ENCODE data around the gene ALDH1L1. TPM values are rescaled to one million over a fixed set of nuclear protein-coding genes. Genes with fewer than 3 reads are reported as not detected.

ALDH1L1 gene
- polyA plus RNA-seq, 3 donors = not detected

GRCh38 chr3:126060613-126061145, 119.7 kb downstream of the ALDH1L1 start:
- no peaks in the 10 kb centered on the region for H3K27me3 ChIP-seq (ENCODE audit: control insufficient read depth in 2 of 2, insufficient read depth in 2 of 2, low read length in 2 of 2)
- Mint-ChIP-seq H3K27ac (no peak overlapping the region), H3K27me3 (ENCODE audit: low read depth in 3 of 3) (peaks cover 0 to 2% (median 0%) of the 10 kb centered on the region in 3 donors), H3K4me1 (peaks cover 19% of the 10 kb centered on the region), H3K9me3 (peaks cover 0 to 2% (median 0%) of the 10 kb centered on the region in 7 donors), H3K4me3 (no peak overlapping the region), H3K36me3 (peaks cover 7 to 25% of the 10 kb centered on the region in 2 donors)
- TF ChIP-seq CTCF (IDR thresholded peaks at IDR 0.05) = no peak
- no peak overlapping the region for H3K9ac ChIP-seq (ENCODE audit: insufficient read depth, low read length, poor library complexity, severe bottlenecking)
- no peak overlapping the region for H2AFZ ChIP-seq (ENCODE audit: insufficient read depth, low read depth, low read length, poor library complexity, severe bottlenecking)
- no peak overlapping the region for H3K4me2 ChIP-seq (replicated peaks; ENCODE audit: extremely low read depth, low read length, poor library complexity, severe bottlenecking)
- no peak for DNase-seq
- H3K4me3 ChIP-seq (replicated peaks in 1 of 3; ENCODE audit: low read depth in 2 of 3, low read length in 3 of 3) = no peak overlapping the region
- H3K36me3 ChIP-seq (replicated peaks in 1 of 2; ENCODE audit: control insufficient read depth in 1 of 2, insufficient read depth in 2 of 2, low read length in 2 of 2) = no peaks in the 10 kb centered on the region
- no peaks in the 10 kb centered on the region for H3K79me2 ChIP-seq (ENCODE audit: insufficient read depth, low read length)
- no peaks in the 10 kb centered on the region for H3K4me1 ChIP-seq (ENCODE audit: control insufficient read depth in 1 of 2, insufficient read depth in 2 of 2, low read length in 2 of 2)
- intact Hi-C loops (cut with micrococcal nuclease) = no loop called here
- 100% methylated on average over 4 of the region's 7 CpGs for WGBS (ENCODE audit: insufficient coverage)
- H3K9me3 ChIP-seq (replicated peaks in 1 of 2; ENCODE audit: control insufficient read depth in 1 of 2, insufficient read depth in 1 of 2, low read length in 2 of 2) = no peaks in the 10 kb centered on the region
- no peaks in the 10 kb centered on the region for H4K20me1 ChIP-seq (ENCODE audit: insufficient read depth, low read length)
- H3K27ac ChIP-seq (ENCODE audit: low read depth in 1 of 2, low read length in 2 of 2) = no peak overlapping the region

GRCh38 chr3:126058666-126059065, 121.7 kb downstream of the ALDH1L1 start:
- Histone ChIP-seq H3K9me3 (replicated peaks in 1 of 2; ENCODE audit: control insufficient read depth in 1 of 2, insufficient read depth in 1 of 2, low read length in 2 of 2) (no peaks in the 10 kb centered on the region), H2AFZ (ENCODE audit: insufficient read depth, low read depth, low read length, poor library complexity, severe bottlenecking) (no peak overlapping the region)
- TF ChIP-seq CTCF (IDR thresholded peaks at IDR 0.05) = no peak

More at GRCh38 chr3:126058666-126059065, 121.7 kb downstream of the ALDH1L1 start:
- Mint-ChIP-seq H3K27me3 (ENCODE audit: low read depth in 3 of 3) (peaks cover 0 to 2% (median 0%) of the 10 kb centered on the region in 3 donors), H3K9me3 (peaks cover 0 to 2% (median 0%) of the 10 kb centered on the region in 7 donors), H3K4me1 (peaks cover 8% of the 10 kb centered on the region), H3K27ac (no peak overlapping the region), H3K36me3 (peaks cover 7 to 20% of the 10 kb centered on the region in 2 donors), H3K4me3 (no peak overlapping the region)
- Histone ChIP-seq H3K4me1 (ENCODE audit: control insufficient read depth in 1 of 2, insufficient read depth in 2 of 2, low read length in 2 of 2) (no peaks in the 10 kb centered on the region), H3K4me3 (replicated peaks in 1 of 3; ENCODE audit: low read depth in 2 of 3, low read length in 3 of 3) (no peak overlapping the region), H4K20me1 (ENCODE audit: insufficient read depth, low read length) (no peaks in the 10 kb centered on the region), H3K27ac (ENCODE audit: low read depth in 1 of 2, low read length in 2 of 2) (no peak overlapping the region), H3K27me3 (ENCODE audit: control insufficient read depth in 2 of 2, insufficient read depth in 2 of 2, low read length in 2 of 2) (no peaks in the 10 kb centered on the region), H3K79me2 (ENCODE audit: insufficient read depth, low read length) (no peaks in the 10 kb centered on the region), H3K4me2 (replicated peaks; ENCODE audit: extremely low read depth, low read length, poor library complexity, severe bottlenecking) (no peak overlapping the region), H3K9ac (ENCODE audit: insufficient read depth, low read length, poor library complexity, severe bottlenecking) (no peak overlapping the region), H3K36me3 (replicated peaks in 1 of 2; ENCODE audit: control insufficient read depth in 1 of 2, insufficient read depth in 2 of 2, low read length in 2 of 2) (no peaks in the 10 kb centered on the region)
- WGBS (ENCODE audit: insufficient coverage) = 83% methylated on average over 7 of the region's 7 CpGs
- intact Hi-C loops (cut with micrococcal nuclease) = no loop called here
- DNase-seq = no peak
